Measurements from ENCODE around the gene SEPTIN3.

SEPTIN3 gene

GRCh38 chr22:41979423-41980250 is 10.4 kb downstream of the SEPTIN3 start:
- 87% methylated on average over 9 of the region's 9 CpGs for WGBS
- no peaks in the 10 kb centered on the region for H3K36me3 ChIP-seq (ENCODE audit: insufficient read depth, low read length)
- H3K27ac ChIP-seq (ENCODE audit: low read depth, low read length): no peak overlapping the region
- H3K9ac ChIP-seq (ENCODE audit: low read depth, low read length): no peak overlapping the region
- H3K9me3 ChIP-seq (ENCODE audit: insufficient read depth, low read depth, low read length): no peaks in the 10 kb centered on the region
- no peak overlapping the region for H3K4me3 ChIP-seq (ENCODE audit: low read length)
- peaks cover 33% of the 10 kb centered on the region for H3K27me3 ChIP-seq (ENCODE audit: insufficient read depth, low read length)
- peaks cover 10% of the 10 kb centered on the region; the same call in 1 of the 2 replicates for H3K4me1 ChIP-seq (ENCODE audit: insufficient read depth, low read length)

GRCh38 chr22:41982865-41983264 is 13.6 kb downstream of the SEPTIN3 start:
- H3K9me3 ChIP-seq (ENCODE audit: insufficient read depth, low read depth, low read length): no peaks in the 10 kb centered on the region
- H3K9ac ChIP-seq (ENCODE audit: low read depth, low read length): no peak overlapping the region
- no peak overlapping the region for H3K27ac ChIP-seq (ENCODE audit: low read depth, low read length)
- peaks cover 4% of the 10 kb centered on the region; the same call in 1 of the 2 replicates for H3K27me3 ChIP-seq (ENCODE audit: insufficient read depth, low read length)
- H3K4me1 ChIP-seq (ENCODE audit: insufficient read depth, low read length): peaks cover 4% of the 10 kb centered on the region; the same call in 1 of the 2 replicates
- H3K4me3 ChIP-seq (ENCODE audit: low read length): no peak overlapping the region
- 89% methylated on average over 5 of the region's 5 CpGs for WGBS
- H3K36me3 ChIP-seq (ENCODE audit: insufficient read depth, low read length): peaks cover 8% of the 10 kb centered on the region

GRCh38 chr22:41983513-41984405 is 14.5 kb downstream of the SEPTIN3 start:
- Histone ChIP-seq H3K27ac (ENCODE audit: low read depth, low read length) (no peak overlapping the region), H3K9ac (ENCODE audit: low read depth, low read length) (no peak overlapping the region), H3K36me3 (ENCODE audit: insufficient read depth, low read length) (peaks cover 15% of the 10 kb centered on the region), H3K4me3 (ENCODE audit: low read length) (no peak overlapping the region), H3K9me3 (ENCODE audit: insufficient read depth, low read depth, low read length) (no peaks in the 10 kb centered on the region), H3K27me3 (ENCODE audit: insufficient read depth, low read length) (no peaks in the 10 kb centered on the region), H3K4me1 (ENCODE audit: insufficient read depth, low read length) (no peaks in the 10 kb centered on the region)
- WGBS: 91% methylated on average over 6 of the region's 6 CpGs

- H3K4me3 ChIP-seq (ENCODE audit: low read length): no peak overlapping the region
- no peak overlapping the region for H3K27ac ChIP-seq (ENCODE audit: low read depth, low read length)
- no peaks in the 10 kb centered on the region for H3K9me3 ChIP-seq (ENCODE audit: insufficient read depth, low read depth, low read length)
- H3K4me1 ChIP-seq (ENCODE audit: insufficient read depth, low read length): no peaks in the 10 kb centered on the region
- peaks cover 26% of the 10 kb centered on the region for H3K36me3 ChIP-seq (ENCODE audit: insufficient read depth, low read length)
- 97% methylated on average over 5 of the region's 5 CpGs for WGBS
- H3K27me3 ChIP-seq (ENCODE audit: insufficient read depth, low read length): no peaks in the 10 kb centered on the region
- H3K9ac ChIP-seq (ENCODE audit: low read depth, low read length): no peak overlapping the region
Measured at GRCh38 chr22:41987276-41987675, 18.0 kb downstream of the SEPTIN3 start.

- Histone ChIP-seq H3K9ac (ENCODE audit: low read depth, low read length) (no peak overlapping the region), H3K4me3 (ENCODE audit: low read length) (no peak overlapping the region), H3K36me3 (ENCODE audit: insufficient read depth, low read length) (peaks cover 38% of the 10 kb centered on the region), H3K27me3 (ENCODE audit: insufficient read depth, low read length) (no peaks in the 10 kb centered on the region), H3K27ac (ENCODE audit: low read depth, low read length) (no peak overlapping the region), H3K4me1 (ENCODE audit: insufficient read depth, low read length) (no peaks in the 10 kb centered on the region), H3K9me3 (ENCODE audit: insufficient read depth, low read depth, low read length) (no peaks in the 10 kb centered on the region)
- WGBS: 82% methylated on average over 4 of the region's 4 CpGs
Measured at GRCh38 chr22:41989246-41989645, 20.0 kb downstream of the SEPTIN3 start.

- Histone ChIP-seq H3K27me3 (ENCODE audit: insufficient read depth, low read length) (no peaks in the 10 kb centered on the region), H3K4me1 (ENCODE audit: insufficient read depth, low read length) (no peaks in the 10 kb centered on the region)
- WGBS: 96% methylated on average over 7 of the region's 7 CpGs
Measured at GRCh38 chr22:41991111-41991510, 21.9 kb downstream of the SEPTIN3 start.

GRCh38 chr22:41992496-41992895 is 23.3 kb downstream of the SEPTIN3 start:
- H3K36me3 ChIP-seq (ENCODE audit: insufficient read depth, low read length): peaks cover 49% of the 10 kb centered on the region
- H3K9me3 ChIP-seq (ENCODE audit: insufficient read depth, low read depth, low read length): no peaks in the 10 kb centered on the region
- H3K9ac ChIP-seq (ENCODE audit: low read depth, low read length): no peak overlapping the region
- no peaks in the 10 kb centered on the region for H3K4me1 ChIP-seq (ENCODE audit: insufficient read depth, low read length)
- no peak overlapping the region for H3K27ac ChIP-seq (ENCODE audit: low read depth, low read length)
- H3K27me3 ChIP-seq (ENCODE audit: insufficient read depth, low read length): no peaks in the 10 kb centered on the region
- H3K4me3 ChIP-seq (ENCODE audit: low read length): no peak overlapping the region
- 95% methylated on average over 5 of the region's 5 CpGs for WGBS

More at GRCh38 chr22:41991111-41991510, 21.9 kb downstream of the SEPTIN3 start:
- Histone ChIP-seq H3K27ac (ENCODE audit: low read depth, low read length) (no peak overlapping the region), H3K4me3 (ENCODE audit: low read length) (no peak overlapping the region), H3K9ac (ENCODE audit: low read depth, low read length) (no peak overlapping the region), H3K36me3 (ENCODE audit: insufficient read depth, low read length) (peaks cover 53% of the 10 kb centered on the region), H3K9me3 (ENCODE audit: insufficient read depth, low read depth, low read length) (no peaks in the 10 kb centered on the region)

- Histone ChIP-seq H3K36me3 (ENCODE audit: insufficient read depth, low read length) (peaks cover 36% of the 10 kb centered on the region; the same call in 1 of the 2 replicates), H3K9me3 (ENCODE audit: insufficient read depth, low read depth, low read length) (no peaks in the 10 kb centered on the region), H3K27ac (ENCODE audit: low read depth, low read length) (no peak overlapping the region), H3K9ac (ENCODE audit: low read depth, low read length) (no peak overlapping the region), H3K4me3 (ENCODE audit: low read length) (no peak overlapping the region), H3K27me3 (ENCODE audit: insufficient read depth, low read length) (no peaks in the 10 kb centered on the region), H3K4me1 (ENCODE audit: insufficient read depth, low read length) (no peaks in the 10 kb centered on the region)
- whole genome bisulfite sequencing: 90% methylated on average over 3 of the region's 3 CpGs
Measured at GRCh38 chr22:41995211-41995610, 26.0 kb downstream of the SEPTIN3 start.

- Histone ChIP-seq H3K9me3 (ENCODE audit: insufficient read depth, low read depth, low read length) (no peaks in the 10 kb centered on the region), H3K27ac (ENCODE audit: low read depth, low read length) (no peak overlapping the region), H3K9ac (ENCODE audit: low read depth, low read length) (no peak overlapping the region), H3K36me3 (ENCODE audit: insufficient read depth, low read length) (peaks cover 28% of the 10 kb centered on the region; the same call in 1 of the 2 replicates), H3K4me3 (ENCODE audit: low read length) (no peak overlapping the region), H3K4me1 (ENCODE audit: insufficient read depth, low read length) (no peaks in the 10 kb centered on the region), H3K27me3 (ENCODE audit: insufficient read depth, low read length) (no peaks in the 10 kb centered on the region; the same call in 1 of the 2 replicates)
- WGBS: 89% methylated on average over 5 of the region's 5 CpGs
Measured at GRCh38 chr22:41996826-41997225, 27.6 kb downstream of the SEPTIN3 start.

GRCh38 chr22:41998361-41999261 is 29.4 kb downstream of the SEPTIN3 start, which contains the start of gene WBP2NL:
WBP2NL (plus strand) TSS chr22:41998788; CDS start chr22:41998819, 31 bp downstream.
- H3K4me3 ChIP-seq (ENCODE audit: low read length): no peak within 1 kb of the TSS

More at GRCh38 chr22:41998361-41999261, 29.4 kb downstream of the SEPTIN3 start, which contains the start of gene WBP2NL:
- Histone ChIP-seq H3K36me3 (ENCODE audit: insufficient read depth, low read length) (peaks cover 20% of the 10 kb centered on the region; the same call in 1 of the 2 replicates), H3K4me1 (ENCODE audit: insufficient read depth, low read length) (no peaks in the 10 kb centered on the region), H3K27me3 (ENCODE audit: insufficient read depth, low read length) (no peaks in the 10 kb centered on the region; the same call in 1 of the 2 replicates), H3K9me3 (ENCODE audit: insufficient read depth, low read depth, low read length) (no peaks in the 10 kb centered on the region), H3K9ac (ENCODE audit: low read depth, low read length) (no peak within 1 kb of the TSS), H3K27ac (ENCODE audit: low read depth, low read length) (no peak within 1 kb of the TSS)
- WGBS: 96% methylated on average over 71 of the region's 71 CpGs

Measured in HUES64 (cell line).